Left lung (tissue), 10 donors: ENCODE results near the gene OLFM2. TPM values are rescaled to one million over a fixed set of nuclear protein-coding genes. Genes with fewer than 3 reads are reported as not detected.

Source experiments
- ATAC-seq: fragments of 200-7000 bp; cut with Tn5 transposase; one replicate; pipeline ENCODE4 v1.9.1; 2020; ENCODE audit warnings: moderate library complexity
- DNase-seq, 4 donors: peaks; one replicate each; pipeline ENCODE4 v3.0.0-alpha.2; 2013 to 2020
- H3K27ac ChIP-seq, 2 donors: fragments of 200-600 bp; sonication (generic) in 1 of 2; one replicate each; pipeline versions ENCODE4 v1.5.0 to v1.8.0; 2020 to 2021
- H3K27me3 ChIP-seq, 2 donors: fragments of 200-600 bp; sonication (generic) in 1 of 2; one replicate each; pipeline versions ENCODE4 v1.5.0 to v1.8.0; 2020 to 2021
- H3K36me3 ChIP-seq, 2 donors: fragments of 200-600 bp; sonication (generic) in 1 of 2; one replicate each; pipeline versions ENCODE4 v1.5.0 to v1.8.0; 2020 to 2021
- H3K4me1 ChIP-seq, 2 donors: fragments of 200-600 bp; one replicate each; pipeline ENCODE4 v1.8.0; 2021
- H3K4me3 ChIP-seq, 2 donors: fragments of 200-600 bp; sonication (generic) in 1 of 2; one replicate each; pipeline versions ENCODE4 v1.5.0 to v1.8.0; 2020 to 2021; ENCODE audit warnings: mild to moderate bottlenecking in 1 of 2
- H3K9me3 ChIP-seq, 2 donors: fragments of 200-600 bp; sonication (generic) in 1 of 2; one replicate each; pipeline versions ENCODE4 v1.5.0 to v1.8.0; 2020 to 2021
- intact Hi-C, 2 donors: fragments of 100-400 bp; cut with DNase I; formaldehyde crosslinking; loops; one replicate each; pipeline versions ENCODE4 v1.11.2 to v1.14.2; 2022
- polyA plus RNA-seq, 6 donors: library from polyadenylated mRNA; unstranded; fragments of 120-200 nt; gene quantifications; one replicate each; pipeline ENCODE4 v1.2.1, GENCODE V29; 2013; ENCODE audit not compliant: insufficient read length in 6 of 6
- total RNA-seq, 2 donors: library from RNA; stranded (reverse); fragmentation: NEBNext Ultra II Directional; extraction: Animal tissue kit (Norgen Biotek cat#: 25700); gene quantifications; one replicate each; pipeline ENCODE4 v1.2.1, GENCODE V29; 2021
- TF ChIP-seq, protein P1 (sequence below), 2 donors: fragments of 200-600 bp; sonication (generic) in 1 of 2; IDR thresholded peaks; one replicate each; pipeline versions ENCODE4 v1.5.0 to v1.8.0; 2021; ENCODE audit warnings: antibody characterized with exemption in 2 of 2
- donor health status: DM: no; HTN: yes; CAD: no.
- donor health status: DM: no; HTN: no; CAD: no.

The OLFM2 gene
- total and polyA plus RNA-seq, 8 donors: 7.6 to 33.9 (median 27.8) TPM

- intact Hi-C loops: no loop called here
- no peak overlapping the region for H3K4me3 ChIP-seq
- H3K27me3 ChIP-seq: no peaks in the 10 kb centered on the region
- DNase-seq (peak in 1 of 4 donors; percentile 4), ATAC-seq (no peak)
- H3K36me3 ChIP-seq: no peaks in the 10 kb centered on the region
- H3K9me3 ChIP-seq: no peaks in the 10 kb centered on the region
- H3K4me1 ChIP-seq: no peaks in the 10 kb centered on the region
- TF ChIP-seq, protein P1, sequence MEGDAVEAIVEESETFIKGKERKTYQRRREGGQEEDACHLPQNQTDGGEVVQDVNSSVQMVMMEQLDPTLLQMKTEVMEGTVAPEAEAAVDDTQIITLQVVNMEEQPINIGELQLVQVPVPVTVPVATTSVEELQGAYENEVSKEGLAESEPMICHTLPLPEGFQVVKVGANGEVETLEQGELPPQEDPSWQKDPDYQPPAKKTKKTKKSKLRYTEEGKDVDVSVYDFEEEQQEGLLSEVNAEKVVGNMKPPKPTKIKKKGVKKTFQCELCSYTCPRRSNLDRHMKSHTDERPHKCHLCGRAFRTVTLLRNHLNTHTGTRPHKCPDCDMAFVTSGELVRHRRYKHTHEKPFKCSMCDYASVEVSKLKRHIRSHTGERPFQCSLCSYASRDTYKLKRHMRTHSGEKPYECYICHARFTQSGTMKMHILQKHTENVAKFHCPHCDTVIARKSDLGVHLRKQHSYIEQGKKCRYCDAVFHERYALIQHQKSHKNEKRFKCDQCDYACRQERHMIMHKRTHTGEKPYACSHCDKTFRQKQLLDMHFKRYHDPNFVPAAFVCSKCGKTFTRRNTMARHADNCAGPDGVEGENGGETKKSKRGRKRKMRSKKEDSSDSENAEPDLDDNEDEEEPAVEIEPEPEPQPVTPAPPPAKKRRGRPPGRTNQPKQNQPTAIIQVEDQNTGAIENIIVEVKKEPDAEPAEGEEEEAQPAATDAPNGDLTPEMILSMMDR (IDR thresholded peaks at IDR 0.05): no peak
- H3K27ac ChIP-seq: no peak overlapping the region
These were observed 53.0 kb downstream of the OLFM2 start for GRCh38 chr19:9883231-9883758.

DNA sequence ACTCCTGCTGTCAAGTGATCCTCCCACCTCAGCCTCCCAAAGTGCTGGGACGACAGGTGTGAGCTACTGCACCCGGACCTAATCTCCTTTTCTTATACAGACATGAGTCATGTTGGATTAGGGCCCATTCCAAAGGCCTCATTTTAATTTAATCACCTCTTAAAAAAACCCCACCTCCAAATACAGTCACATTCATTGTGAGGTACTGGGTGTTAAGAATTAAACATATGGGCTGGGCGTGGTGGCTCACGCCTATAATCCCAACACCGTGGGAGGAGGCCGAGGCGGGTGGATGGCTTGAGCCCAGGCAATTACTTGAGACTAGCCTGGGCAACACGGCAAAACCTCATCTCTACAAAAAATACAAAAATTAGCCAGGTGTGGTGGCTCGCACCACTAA is 54.6 kb downstream of the OLFM2 start:
- no peaks in the 10 kb centered on the region for H3K36me3 ChIP-seq
- TF ChIP-seq, protein P1 (IDR thresholded peaks at IDR 0.05): no peak
- no peak overlapping the region for H3K4me3 ChIP-seq
- no peaks in the 10 kb centered on the region for H3K4me1 ChIP-seq
- no peaks in the 10 kb centered on the region for H3K27me3 ChIP-seq
- intact Hi-C loops: no loop called here
- no peak for ATAC-seq
- DNase-seq: no peak
- no peaks in the 10 kb centered on the region for H3K9me3 ChIP-seq
- no peak overlapping the region for H3K27ac ChIP-seq

GRCh38 chr19:9878511-9879196 is 57.7 kb downstream of the OLFM2 start:
- no peaks in the 10 kb centered on the region for H3K36me3 ChIP-seq
- DNase-seq (no peak), ATAC-seq (no peak)
- H3K27ac ChIP-seq: no peak overlapping the region
- H3K4me3 ChIP-seq: no peak overlapping the region
- no peaks in the 10 kb centered on the region for H3K4me1 ChIP-seq
- TF ChIP-seq, protein P1 (IDR thresholded peaks at IDR 0.05): no peak
- H3K27me3 ChIP-seq: no peaks in the 10 kb centered on the region
- intact Hi-C loops: no loop called here
- no peaks in the 10 kb centered on the region for H3K9me3 ChIP-seq

DNA sequence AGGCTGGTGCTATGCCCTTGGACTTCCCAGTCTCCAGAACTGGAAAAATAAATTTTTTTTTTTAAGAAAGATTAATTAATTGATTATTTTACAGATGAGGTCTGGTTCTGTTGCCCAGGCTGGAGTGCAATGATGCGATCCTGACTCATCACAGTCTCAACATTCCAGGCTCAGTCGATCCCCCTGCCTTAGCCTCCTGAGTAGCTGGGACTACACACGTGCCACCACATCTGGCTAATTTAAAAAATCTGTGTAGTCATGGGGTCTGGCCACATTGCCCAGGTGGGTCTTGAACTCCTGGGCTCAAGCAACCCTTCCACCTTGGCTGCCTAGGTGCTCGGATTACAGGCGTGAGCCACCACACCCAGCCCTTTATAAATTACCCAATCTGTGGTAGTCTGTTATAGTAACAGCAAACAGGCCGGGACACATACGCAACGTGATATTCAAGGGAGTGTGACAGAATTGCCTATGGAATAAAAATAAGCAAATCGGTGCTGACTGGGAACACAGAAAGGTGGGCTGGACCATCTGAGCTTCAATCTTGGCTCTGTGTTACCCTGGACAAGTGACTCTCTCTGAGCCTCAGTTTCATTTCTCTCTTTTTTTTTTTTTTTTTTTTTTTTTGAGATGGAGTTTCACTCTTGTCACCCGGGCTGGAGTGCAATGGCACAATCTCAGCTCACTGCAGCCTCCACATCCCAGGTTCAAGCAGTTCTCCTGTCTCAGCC is 58.4 kb downstream of the OLFM2 start:
- DNase-seq: no peak
- Histone ChIP-seq H3K27ac (no peak overlapping the region), H3K9me3 (no peaks in the 10 kb centered on the region), H3K36me3 (no peaks in the 10 kb centered on the region), H3K4me1 (no peaks in the 10 kb centered on the region), H3K4me3 (no peak overlapping the region), H3K27me3 (no peaks in the 10 kb centered on the region)
- intact Hi-C loops: no loop called here
- TF ChIP-seq, protein P1 (IDR thresholded peaks at IDR 0.05): no peak
- ATAC-seq: no peak

DNA sequence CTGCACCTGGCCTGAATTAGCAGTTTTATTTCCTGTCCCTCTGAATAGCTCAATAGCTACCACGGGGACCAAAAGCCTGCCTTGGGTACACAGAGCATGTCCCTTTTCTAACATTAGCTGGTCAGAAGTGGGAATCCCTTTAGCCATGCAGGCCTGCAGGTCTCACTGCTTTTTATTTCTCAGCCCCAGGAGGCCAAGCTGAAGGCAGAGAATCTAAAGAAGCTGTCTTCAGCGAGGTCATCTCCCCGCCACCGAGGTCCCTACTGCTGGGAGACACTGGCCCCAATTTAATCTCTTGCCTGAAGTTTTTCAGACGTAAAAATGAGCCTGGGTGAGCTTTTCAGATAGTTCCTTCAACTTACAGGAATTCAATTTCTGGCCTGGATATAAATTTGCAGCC is 60.5 kb downstream of the OLFM2 start:
- TF ChIP-seq, protein P1 (IDR thresholded peaks at IDR 0.05): no peak
- Histone ChIP-seq H3K4me1 (no peaks in the 10 kb centered on the region), H3K9me3 (no peaks in the 10 kb centered on the region), H3K27me3 (no peaks in the 10 kb centered on the region), H3K27ac (no peak overlapping the region), H3K36me3 (no peaks in the 10 kb centered on the region), H3K4me3 (no peak overlapping the region)
- intact Hi-C loops: no loop called here
- ATAC-seq (no peak), DNase-seq (no peak)
